Suprapubic skin (tissue), 3 donors: Measurements from ENCODE around the gene RPS6KA3.

Experiments
- CTCF ChIP-seq, 2 donors: fragments of 200-600 bp in 1 of 2; fragments of 450-650 bp in 1 of 2; sonication (generic) in 1 of 2; IDR thresholded peaks; one replicate each; pipeline ENCODE4 v1.5.1; 2016 to 2019; ENCODE audit warnings: antibody characterized with exemption in 2 of 2, mild to moderate bottlenecking in 1 of 2, moderate library complexity in 1 of 2
- EP300 ChIP-seq: sonication (generic); formaldehyde crosslinking; IDR thresholded peaks from one replicate; pipeline ENCODE4 v1.6.1; 2017; ENCODE audit warnings: antibody characterized with exemption
- POLR2A ChIP-seq, 2 donors: fragments of 450-650 bp; IDR thresholded peaks; one replicate each; pipeline ENCODE4 v1.6.1; 2017; ENCODE audit warnings: antibody characterized with exemption in 2 of 2, mild to moderate bottlenecking in 2 of 2, moderate library complexity in 2 of 2

GRCh38 chrX:20235755-20236154, 31.0 kb downstream of the RPS6KA3 start:
- TF ChIP-seq CTCF (IDR thresholded peaks at IDR 0.05) (no peak), EP300 (no peak), POLR2A (IDR thresholded peaks at IDR 0.05) (no peak)
